MM.1S (cell line): ENCODE data around the gene CPT1A.

Source experiments
- EZH2 ChIP-seq: fragments of 300-600 bp; sonication (generic); optimal IDR thresholded peaks from 2 replicates; pipeline ENCODE3; 2017; ENCODE audit warnings: low read depth, mild to moderate bottlenecking, antibody characterized with exemption, low read length, mixed read lengths
- EZH2phosphoT487 ChIP-seq: fragments of 300-600 bp; sonication (generic); IDR thresholded peaks from 2 replicates; pipeline ENCODE4 v1.6.1; 2018; ENCODE audit warnings: antibody characterized with exemption, low read length
- TF ChIP-seq, protein P1 (sequence below): fragments of 300-600 bp; sonication (generic); IDR thresholded peaks from 2 replicates; pipeline ENCODE4 v1.5.1; 2016; ENCODE audit warnings: antibody characterized with exemption, low read length, mixed read lengths

GRCh38 chr11:68735646-68736045, 106.1 kb downstream of the CPT1A start:
- TF ChIP-seq, protein P1, sequence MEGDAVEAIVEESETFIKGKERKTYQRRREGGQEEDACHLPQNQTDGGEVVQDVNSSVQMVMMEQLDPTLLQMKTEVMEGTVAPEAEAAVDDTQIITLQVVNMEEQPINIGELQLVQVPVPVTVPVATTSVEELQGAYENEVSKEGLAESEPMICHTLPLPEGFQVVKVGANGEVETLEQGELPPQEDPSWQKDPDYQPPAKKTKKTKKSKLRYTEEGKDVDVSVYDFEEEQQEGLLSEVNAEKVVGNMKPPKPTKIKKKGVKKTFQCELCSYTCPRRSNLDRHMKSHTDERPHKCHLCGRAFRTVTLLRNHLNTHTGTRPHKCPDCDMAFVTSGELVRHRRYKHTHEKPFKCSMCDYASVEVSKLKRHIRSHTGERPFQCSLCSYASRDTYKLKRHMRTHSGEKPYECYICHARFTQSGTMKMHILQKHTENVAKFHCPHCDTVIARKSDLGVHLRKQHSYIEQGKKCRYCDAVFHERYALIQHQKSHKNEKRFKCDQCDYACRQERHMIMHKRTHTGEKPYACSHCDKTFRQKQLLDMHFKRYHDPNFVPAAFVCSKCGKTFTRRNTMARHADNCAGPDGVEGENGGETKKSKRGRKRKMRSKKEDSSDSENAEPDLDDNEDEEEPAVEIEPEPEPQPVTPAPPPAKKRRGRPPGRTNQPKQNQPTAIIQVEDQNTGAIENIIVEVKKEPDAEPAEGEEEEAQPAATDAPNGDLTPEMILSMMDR, result no peak
- TF ChIP-seq EZH2 (no peak), EZH2phosphoT487 (no peak)
